OCI-LY1 (cell line): ENCODE data around the gene MEDAG.

Experiments
- H2AFZ ChIP-seq: fragments of 200-600 bp; sonication (generic), shearing (Covaris generic); 2 replicates; pipeline ENCODE4 v1.6.0; 2014; ENCODE audit warnings: antibody characterized with exemption, mild to moderate bottlenecking, low read length
- H3F3A ChIP-seq: fragments of 200-600 bp; sonication (generic), shearing (Covaris generic); 2 replicates; pipeline ENCODE4 v1.6.0; 2014; ENCODE audit warnings: mild to moderate bottlenecking, antibody characterized with exemption, low read length, moderate library complexity; ENCODE audit not compliant: insufficient read depth
- H3K27ac ChIP-seq: fragments of 200-600 bp; sonication (generic); 2 replicates; pipeline ENCODE4 v1.5.1; 2014; ENCODE audit warnings: low read length, mixed run types, mild to moderate bottlenecking, low read depth; ENCODE audit not compliant: poor library complexity, severe bottlenecking
- H3K27me3 ChIP-seq: fragments of 200-600 bp; sonication (generic); 2 replicates; pipeline ENCODE4 v1.6.0; 2014; ENCODE audit warnings: antibody characterized with exemption, mild to moderate bottlenecking, low read length, moderate library complexity; ENCODE audit not compliant: insufficient read depth
- H3K36me3 ChIP-seq: fragments of 200-600 bp; sonication (generic); 2 replicates; pipeline ENCODE4 v1.6.1; 2014; ENCODE audit warnings: mild to moderate bottlenecking, antibody characterized with exemption, low read length, moderate library complexity, mixed read lengths; ENCODE audit not compliant: insufficient read depth
- H3K4me1 ChIP-seq: fragments of 200-600 bp; sonication (generic); 2 replicates; pipeline ENCODE4 v1.5.1; 2014; ENCODE audit warnings: mild to moderate bottlenecking, low read length, moderate library complexity; ENCODE audit not compliant: insufficient read depth, severe bottlenecking
- H3K4me2 ChIP-seq: fragments of 200-600 bp; sonication (generic), shearing (Covaris generic); 2 replicates; pipeline ENCODE4 v1.6.1; 2014; ENCODE audit warnings: low read length
- H3K4me3 ChIP-seq: fragments of 200-600 bp; sonication (generic); 2 replicates; pipeline ENCODE4 v1.5.1; 2014; ENCODE audit warnings: low read length, low read depth, mild to moderate bottlenecking, mixed read lengths; ENCODE audit not compliant: poor library complexity, severe bottlenecking
- H3K79me2 ChIP-seq: fragments of 200-600 bp; shearing (Covaris generic); 2 replicates; pipeline ENCODE4 v1.6.1; 2016; ENCODE audit warnings: mixed run types, low read length, mixed read lengths; ENCODE audit not compliant: insufficient read depth
- H3K9ac ChIP-seq: fragments of 200-600 bp; sonication (generic), shearing (Covaris generic); 2 replicates; pipeline ENCODE4 v1.6.1; 2014; ENCODE audit warnings: mild to moderate bottlenecking, low read length, mixed read lengths
- H3K9me2 ChIP-seq: fragments of 200-600 bp; sonication (generic), shearing (Covaris generic); 2 replicates; pipeline ENCODE4 v1.6.1; 2014; ENCODE audit warnings: low read depth, mild to moderate bottlenecking, low read length, mixed read lengths
- H3K9me3 ChIP-seq: fragments of 200-600 bp; shearing (Covaris generic); 2 replicates; pipeline ENCODE4 v1.6.1; 2014; ENCODE audit warnings: low read length, mixed read lengths
- H4K20me1 ChIP-seq: fragments of 200-600 bp; sonication (generic), shearing (Covaris generic); 2 replicates; pipeline ENCODE4 v1.6.0; 2016; ENCODE audit warnings: mild to moderate bottlenecking, low read length; ENCODE audit not compliant: insufficient read depth
- CTCF ChIP-seq: fragments of 200-600 bp; sonication (generic), shearing (Covaris generic); IDR thresholded peaks from 2 replicates; pipeline ENCODE4 v1.5.1; 2017; ENCODE audit warnings: mild to moderate bottlenecking, antibody characterized with exemption, low read length, moderate library complexity, mixed read lengths
- EZH2 ChIP-seq: fragments of 200-600 bp; sonication (generic), shearing (Covaris generic); IDR thresholded peaks from 2 replicates; pipeline ENCODE4 v1.8.0; 2017; ENCODE audit warnings: borderline replicate concordance, mixed run types, mild to moderate bottlenecking, antibody characterized with exemption, low read length, moderate library complexity, mixed read lengths

Gene MEDAG

GRCh38 chr13:30865123-30866049 lies 40.7 kb upstream of the MEDAG start:
- Histone ChIP-seq H3K4me3 (no peak overlapping the region), H3K27me3 (no peaks in the 10 kb centered on the region; the same call in 1 of the 2 replicates), H3K27ac (no peak overlapping the region), H3K36me3 (no peaks in the 10 kb centered on the region), H3K4me2 (no peak overlapping the region), H3K4me1 (no peaks in the 10 kb centered on the region), H3K9ac (no peak overlapping the region), H4K20me1 (no peaks in the 10 kb centered on the region), H2AFZ (no peak overlapping the region), H3K9me3 (no peaks in the 10 kb centered on the region), H3K79me2 (no peaks in the 10 kb centered on the region), H3K9me2 (no peaks in the 10 kb centered on the region), H3F3A (no peaks in the 10 kb centered on the region)
- peak; percentile 95 for TF ChIP-seq CTCF
- TF ChIP-seq EZH2: no peak

GRCh38 chr13:30866677-30867076 lies 39.4 kb upstream of the MEDAG start:
- Histone ChIP-seq H3K79me2 (no peaks in the 10 kb centered on the region), H2AFZ (no peak overlapping the region), H3K27ac (no peak overlapping the region), H3K4me1 (no peaks in the 10 kb centered on the region), H3K9me3 (no peaks in the 10 kb centered on the region), H3K9me2 (no peaks in the 10 kb centered on the region), H3K36me3 (no peaks in the 10 kb centered on the region), H3K4me2 (no peak overlapping the region), H3F3A (no peaks in the 10 kb centered on the region), H3K9ac (no peak overlapping the region), H3K27me3 (no peaks in the 10 kb centered on the region; the same call in 1 of the 2 replicates), H3K4me3 (no peak overlapping the region), H4K20me1 (no peaks in the 10 kb centered on the region)
- TF ChIP-seq EZH2 (no peak), CTCF (no peak)

GRCh38 chr13:30867089-30867669 lies 38.9 kb upstream of the MEDAG start:
- Histone ChIP-seq H3K4me1 (no peaks in the 10 kb centered on the region), H3K27ac (no peak overlapping the region), H4K20me1 (no peaks in the 10 kb centered on the region), H3K9me3 (no peaks in the 10 kb centered on the region), H3K4me2 (no peak overlapping the region), H3F3A (no peaks in the 10 kb centered on the region), H2AFZ (no peak overlapping the region), H3K4me3 (no peak overlapping the region), H3K9ac (no peak overlapping the region), H3K9me2 (no peaks in the 10 kb centered on the region), H3K27me3 (no peaks in the 10 kb centered on the region; the same call in 1 of the 2 replicates), H3K36me3 (no peaks in the 10 kb centered on the region), H3K79me2 (no peaks in the 10 kb centered on the region)
- TF ChIP-seq CTCF: no peak
- no peak for TF ChIP-seq EZH2
